ENCODE measurements around the gene MS4A3.

- TF ChIP-seq CTCF (IDR thresholded peaks at IDR 0.05; ENCODE audit: low read depth, low read length, missing input control) (no peak), MAX (IDR thresholded peaks at IDR 0.05) (no peak), FOXA2 (IDR thresholded peaks at IDR 0.05) (no peak), YY1 (IDR thresholded peaks at IDR 0.05) (no peak), HNF4G (IDR thresholded peaks at IDR 0.05) (no peak), FOXA1 (IDR thresholded peaks at IDR 0.05) (no peak), NR2F2 (IDR thresholded peaks at IDR 0.05) (no peak), JUND (IDR thresholded peaks at IDR 0.05) (no peak), ZBTB33 (IDR thresholded peaks at IDR 0.05) (no peak), ATF3 (IDR thresholded peaks at IDR 0.05) (no peak), SP1 (IDR thresholded peaks at IDR 0.05) (no peak), GABPA (IDR thresholded peaks at IDR 0.05 in 1 of 2, conservative IDR thresholded peaks at IDR 0.05 in 1 of 2) (no peak)
Observed at GRCh38 chr11:60078745-60079144, 22.3 kb downstream of the MS4A3 start.
